ENCODE results near the gene U2AF2.

- no peak for TF ChIP-seq EZH2phosphoT487 (IDR thresholded peaks at IDR 0.05; ENCODE audit: borderline replicate concordance, low read depth, low read length)
- no peak for TF ChIP-seq CTCF (conservative IDR thresholded peaks at IDR 0.05; ENCODE audit: low read length)
Measured at GRCh38 chr19:55691561-55692481, 37.0 kb downstream of the U2AF2 start.

Measured in OCI-LY7 (cell line).